ENCODE measurements around the gene OTULIN. TPM values are rescaled to one million over a fixed set of nuclear protein-coding genes. Genes with fewer than 3 reads are reported as not detected.

Gene OTULIN
- total RNA-seq, 2 donors from 2014 or later: 20.1 to 22.2 TPM

Other genes with a start within 250 kb of the OTULIN start
- 10 to 100 TPM in 1 of 2 donors, 1 to 10 TPM in 1; 4.9 to 12.9 TPM for gene OTULINL, start 82.9 kb upstream of the OTULIN start, total RNA-seq
- gene ANKH, start 207.1 kb downstream of the OTULIN start, total RNA-seq: 100 to 1,000 TPM; 113 to 138 TPM

Data from left cardiac atrium (tissue), 2 donors.